ENCODE measurements around the gene PHF21A.
"Not testable (repeated sequence)": the region's sequence is repeated elsewhere in the genome, so short reads cannot be mapped to it uniquely, and the experiment has no call there.

PHF21A gene

DNA sequence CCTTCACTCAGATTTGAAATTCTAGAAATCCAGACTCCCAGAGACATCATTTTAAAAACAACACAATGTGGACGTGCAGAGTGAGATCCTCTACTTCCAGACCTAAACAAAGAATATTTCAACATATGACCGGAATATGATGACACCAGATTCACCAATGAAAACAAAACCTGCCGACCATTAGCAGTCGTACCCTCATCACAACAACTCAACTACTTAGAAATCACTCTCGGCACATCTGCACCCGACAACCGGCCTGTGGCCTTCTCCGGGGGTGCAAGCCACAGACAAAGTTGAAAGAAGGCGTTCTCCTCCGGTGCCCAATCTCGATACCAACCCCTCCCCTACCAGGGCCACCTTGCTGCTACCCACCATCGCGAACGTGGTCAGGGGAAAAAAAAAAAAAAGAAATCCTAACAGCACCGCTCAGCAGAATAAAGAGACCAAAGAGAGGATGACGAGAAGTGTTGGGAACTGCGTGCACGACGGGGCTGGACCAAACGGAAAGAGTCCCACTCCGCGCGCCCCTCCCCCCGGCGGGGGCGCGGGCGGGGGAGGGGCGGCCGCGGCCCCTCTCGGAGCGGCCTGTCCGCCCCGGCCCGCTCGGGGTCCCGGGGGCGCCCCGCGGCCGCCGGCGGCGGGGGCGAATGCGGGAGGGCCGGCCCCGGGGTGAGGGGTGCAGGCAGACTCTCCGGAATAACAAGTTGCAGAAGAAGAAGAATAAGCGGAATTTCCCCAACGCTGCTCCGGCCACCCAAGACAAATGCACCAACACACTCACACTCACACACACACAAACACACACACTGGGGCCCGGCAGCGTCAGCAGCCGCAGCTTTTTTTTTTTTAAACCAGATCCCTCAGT lies 1.7 kb downstream of the PHF21A start:
- DNase-seq, result no peak

DNA sequence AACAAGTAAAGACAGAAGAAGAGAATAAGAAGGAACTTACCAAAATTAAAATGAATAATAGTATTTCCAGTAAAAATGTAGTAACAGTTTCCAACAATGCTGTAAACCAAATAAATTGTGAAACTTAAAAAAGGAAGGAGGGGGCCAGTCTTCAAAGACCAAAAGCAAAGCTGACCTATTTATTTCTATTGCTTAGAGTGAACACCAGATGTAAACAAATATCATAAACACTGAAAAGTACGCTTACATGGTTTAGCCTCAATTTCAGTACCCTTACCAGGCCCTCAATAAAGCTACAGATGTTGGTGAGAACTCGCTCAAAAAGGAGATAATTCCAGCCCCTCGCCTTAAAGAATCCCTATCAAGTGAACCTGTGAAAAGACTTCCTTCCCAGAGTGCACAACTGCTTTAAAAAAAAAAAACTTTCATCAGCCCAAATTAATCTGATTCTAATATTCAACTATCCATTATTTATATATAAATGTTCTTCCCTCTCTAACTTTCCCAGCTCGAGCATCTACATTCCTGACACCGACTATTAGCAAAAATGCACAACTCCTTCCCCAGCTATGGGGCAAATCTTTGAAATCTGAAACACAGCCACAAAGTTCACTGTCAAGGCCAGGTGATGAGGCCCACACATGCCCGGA lies 2.4 kb downstream of the PHF21A start:
- no peak for DNase-seq

DNA sequence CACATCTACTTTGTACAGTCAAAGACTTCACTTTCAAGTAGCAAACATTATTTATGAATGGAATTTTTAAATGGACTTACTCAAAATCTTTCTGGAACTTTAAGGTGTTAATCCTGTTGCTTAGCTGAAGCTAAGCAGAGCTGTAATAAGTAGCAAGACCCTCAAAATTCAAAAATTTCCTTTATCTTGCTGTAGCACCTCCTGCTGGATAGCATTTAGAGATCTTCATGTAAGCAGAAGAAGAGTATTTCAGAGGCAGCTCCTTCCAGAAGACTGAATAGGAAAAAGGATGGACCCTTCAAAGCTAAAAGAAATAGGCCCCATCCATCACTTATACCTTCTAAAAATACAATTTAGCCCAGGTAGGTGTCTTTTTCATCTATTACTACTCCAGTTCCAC lies 3.4 kb downstream of the PHF21A start:
- no peak for DNase-seq

DNA sequence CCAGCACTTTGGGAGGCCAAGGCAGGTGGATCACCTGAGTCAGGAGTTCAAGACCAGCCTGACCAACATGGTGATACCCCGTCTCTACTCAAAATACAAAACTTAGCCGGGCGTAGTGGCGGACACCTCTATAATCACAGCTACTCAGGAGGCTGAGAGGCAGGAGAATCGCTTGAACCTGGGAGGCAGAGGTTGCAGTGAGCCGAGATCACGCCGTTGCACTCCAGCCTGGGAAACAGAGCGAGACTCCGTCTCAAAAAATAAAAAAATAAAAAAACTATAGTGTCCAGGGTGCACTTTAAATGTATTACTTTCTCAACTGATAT lies 4.6 kb downstream of the PHF21A start:
- DNase-seq, result not testable (repeated sequence)

DNA sequence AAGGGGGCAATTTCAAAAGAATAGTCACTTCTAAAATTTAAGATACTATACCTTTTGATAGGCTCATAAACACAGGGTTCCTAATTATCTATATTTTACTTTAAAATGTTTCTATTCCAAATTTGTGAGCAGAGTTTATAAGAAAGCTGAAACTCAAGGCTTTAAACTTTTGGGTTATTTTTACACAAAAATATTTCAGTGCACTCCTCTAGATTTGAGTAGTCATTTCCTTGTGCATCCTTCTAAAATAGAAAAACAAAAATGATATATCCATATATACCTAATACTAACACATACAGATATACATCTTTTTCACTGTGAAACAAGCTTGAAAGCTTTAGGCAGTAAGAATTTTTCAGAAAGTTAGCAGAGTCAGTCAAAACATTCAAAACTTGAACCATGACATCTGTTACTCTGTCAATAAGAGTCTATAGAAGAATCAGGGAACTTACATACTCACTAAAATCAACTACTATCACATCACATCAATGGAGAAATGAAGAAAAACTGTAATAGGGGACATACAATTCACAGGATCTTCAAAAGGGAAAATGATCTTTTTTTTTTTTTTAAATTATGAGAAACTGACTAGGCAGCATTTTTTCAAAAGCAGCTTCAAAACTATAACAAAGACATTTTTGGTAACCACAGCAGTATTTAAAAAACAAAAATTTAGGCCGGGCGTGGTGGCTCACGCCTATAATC lies 5.1 kb downstream of the PHF21A start:
- no peak for DNase-seq

DNA sequence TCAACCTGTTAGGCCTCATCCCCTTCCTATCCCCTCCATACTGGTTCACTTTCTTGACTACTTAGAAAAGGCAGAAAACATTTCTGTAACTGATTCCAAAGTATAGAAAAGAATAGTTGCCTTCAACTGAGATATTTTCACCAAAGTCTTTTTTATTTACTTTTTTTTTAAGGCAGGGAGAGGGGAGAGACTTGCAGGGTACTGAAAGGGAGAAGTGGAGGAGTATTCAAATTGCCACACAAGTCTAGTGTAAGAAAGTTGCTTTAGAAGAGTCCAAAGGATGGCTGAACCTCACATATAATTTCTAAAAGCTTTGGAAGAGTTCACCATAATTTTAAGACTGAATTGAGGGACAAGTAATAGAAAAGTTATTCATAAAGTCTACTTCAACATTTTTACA lies 6.3 kb downstream of the PHF21A start:
- DNase-seq, result no peak

DNA sequence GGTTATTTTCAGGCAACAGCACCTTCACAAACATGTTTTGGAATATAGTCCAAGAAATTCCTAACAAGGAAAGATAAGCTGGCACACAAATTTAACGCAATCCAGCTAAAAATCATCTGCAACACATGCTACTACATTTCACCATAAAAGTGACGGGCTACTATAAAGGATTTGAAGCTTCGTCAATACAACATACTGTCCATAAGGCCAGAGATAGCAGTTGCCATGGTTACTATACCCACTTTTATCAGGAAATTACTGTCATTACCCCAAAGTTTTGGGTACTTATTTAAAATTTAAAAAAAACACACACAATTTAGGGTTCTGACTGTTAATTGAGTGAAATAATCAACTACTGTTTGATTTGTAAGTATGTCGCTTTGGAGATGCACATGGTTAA lies 6.9 kb downstream of the PHF21A start:
- no peak for DNase-seq

DNA sequence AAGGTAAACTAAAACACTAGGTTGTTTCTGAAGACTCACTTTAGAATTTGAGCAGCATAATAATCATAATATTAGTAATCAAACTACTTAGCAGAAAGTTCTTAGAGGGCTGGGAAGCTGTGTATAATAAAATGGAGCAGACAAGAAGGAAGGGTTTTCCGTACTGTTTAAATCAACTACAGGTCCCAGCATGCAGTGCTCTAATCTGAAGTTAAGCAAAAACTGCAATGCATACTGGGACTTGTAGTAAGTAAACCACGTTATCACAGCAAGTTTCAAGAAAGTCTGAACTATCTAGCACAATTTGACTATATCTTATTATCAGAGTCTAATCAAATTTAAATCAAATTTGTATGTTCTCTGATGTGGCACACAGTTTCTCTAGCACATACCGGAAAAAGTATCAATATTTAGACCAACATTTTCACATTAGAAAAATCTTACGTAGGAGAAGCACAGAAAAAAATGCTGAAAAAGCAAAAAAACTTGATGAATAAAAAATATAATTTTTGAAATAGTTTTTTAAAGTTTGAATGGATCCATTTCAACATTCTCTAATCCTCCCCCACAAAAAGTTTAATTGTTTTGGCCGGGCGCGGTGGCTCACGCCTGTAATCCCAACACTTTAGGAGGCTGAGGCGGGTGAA lies 8.2 kb downstream of the PHF21A start:
- no peak for DNase-seq

DNA sequence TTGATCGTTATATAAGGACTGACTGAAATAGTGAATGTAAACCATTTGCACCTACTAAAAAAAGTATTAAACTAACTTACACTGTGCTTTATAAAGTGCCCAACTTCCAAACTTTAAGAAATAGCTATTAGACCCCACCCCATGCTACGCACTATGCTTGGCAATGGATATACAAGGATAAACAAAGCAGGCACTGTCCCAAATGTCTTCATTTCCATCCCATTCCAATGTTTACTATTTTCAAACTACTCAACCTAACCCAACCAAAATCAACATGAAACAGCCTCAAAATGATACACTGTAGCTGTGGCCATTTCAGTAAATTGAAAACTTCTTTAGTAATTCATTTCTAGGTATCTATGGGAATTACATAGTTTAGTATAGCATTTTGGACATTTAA lies 12.5 kb downstream of the PHF21A start:
- no peak for DNase-seq

DNA sequence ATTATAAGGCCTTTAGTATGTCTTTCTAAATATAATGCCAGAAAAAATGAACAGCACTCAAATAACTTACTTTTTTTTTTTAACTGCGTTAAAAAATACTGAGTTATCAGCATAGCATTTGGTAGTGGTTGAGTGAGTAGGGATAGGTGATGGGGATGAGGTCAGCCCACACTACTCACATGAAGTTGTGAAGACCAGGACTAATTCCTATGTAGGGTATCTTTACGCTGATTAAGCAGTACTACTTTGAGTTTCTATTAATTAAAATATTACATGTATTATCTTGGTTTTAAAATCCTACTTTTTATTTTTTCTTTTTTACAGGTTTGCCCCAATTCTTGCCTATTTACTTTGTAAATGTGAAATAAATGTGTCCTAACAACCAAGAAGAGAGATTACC lies 13.5 kb downstream of the PHF21A start:
- DNase-seq, result no peak

DNA sequence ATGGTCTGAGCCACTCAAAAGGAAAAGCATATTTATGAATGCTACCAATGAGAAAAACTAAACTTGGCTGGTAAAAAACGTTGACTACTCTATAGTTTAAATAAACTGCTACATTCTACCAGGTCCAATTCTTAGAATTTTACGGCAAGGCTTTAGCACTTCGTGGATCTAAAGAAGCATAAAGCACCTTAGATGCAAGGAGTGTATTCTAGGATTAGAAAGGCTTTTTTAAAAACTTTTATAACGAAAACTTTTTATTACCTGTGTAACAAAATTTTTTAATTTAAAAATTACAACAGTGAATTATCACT lies 13.9 kb downstream of the PHF21A start:
- DNase-seq, result no peak

DNA sequence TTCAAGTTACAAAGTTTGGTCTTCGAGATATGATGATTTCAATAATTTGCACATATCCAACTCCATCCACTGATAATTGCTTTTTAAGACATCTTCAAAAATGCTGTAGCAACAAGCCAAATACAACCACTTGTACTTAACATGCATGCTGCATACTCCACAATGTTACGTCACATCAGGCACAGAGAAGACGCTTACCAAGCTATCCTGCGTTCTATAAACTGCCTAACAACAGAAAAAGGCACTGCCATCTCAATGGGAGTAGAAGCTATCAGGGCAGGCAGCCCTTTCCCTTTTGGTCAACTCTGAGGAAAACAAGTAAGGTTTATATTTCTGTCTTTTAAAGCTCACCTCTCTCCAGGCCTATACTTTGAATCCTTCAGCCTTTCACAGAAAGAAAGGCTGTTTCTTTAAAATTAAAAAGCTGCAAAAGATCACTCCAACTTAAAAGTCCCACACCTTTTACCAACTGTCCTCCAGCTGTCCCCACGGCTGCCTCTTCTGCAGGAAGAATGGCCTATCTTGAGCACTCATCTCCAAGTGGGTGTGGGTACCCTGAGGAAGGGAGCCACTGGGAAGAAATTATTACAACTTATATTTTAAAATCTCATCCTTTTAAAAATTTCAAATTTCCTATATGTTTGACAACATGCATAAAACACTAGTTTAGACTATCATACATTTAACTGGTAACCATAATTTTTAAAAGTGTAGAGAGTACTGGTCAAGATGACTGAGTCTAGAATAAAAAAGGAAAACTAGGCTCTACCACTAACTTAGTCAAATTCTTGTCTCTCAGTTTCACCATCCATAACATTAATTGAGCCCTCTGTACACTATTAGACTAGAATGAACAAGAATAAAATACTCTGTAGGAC lies 14.5 kb downstream of the PHF21A start:
- no peak for DNase-seq

DNA sequence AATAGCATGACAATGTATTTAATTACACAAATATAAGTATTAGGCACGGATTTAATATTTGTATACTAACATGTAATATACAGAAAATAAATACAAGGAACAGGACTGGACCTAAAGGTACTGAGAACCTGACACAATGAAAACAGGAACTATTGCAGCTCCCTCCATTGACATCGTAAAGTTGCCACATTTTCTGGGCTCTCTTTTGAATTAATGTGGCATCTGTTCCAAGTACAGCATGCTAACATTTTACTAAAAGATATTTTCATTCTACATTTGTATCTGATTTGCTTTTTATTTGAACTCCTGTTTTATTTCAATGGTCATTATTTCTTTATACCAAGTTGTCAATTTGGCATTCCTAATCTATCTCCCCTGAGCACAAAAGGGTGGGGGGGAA lies 15.3 kb downstream of the PHF21A start:
- no peak for DNase-seq

DNA sequence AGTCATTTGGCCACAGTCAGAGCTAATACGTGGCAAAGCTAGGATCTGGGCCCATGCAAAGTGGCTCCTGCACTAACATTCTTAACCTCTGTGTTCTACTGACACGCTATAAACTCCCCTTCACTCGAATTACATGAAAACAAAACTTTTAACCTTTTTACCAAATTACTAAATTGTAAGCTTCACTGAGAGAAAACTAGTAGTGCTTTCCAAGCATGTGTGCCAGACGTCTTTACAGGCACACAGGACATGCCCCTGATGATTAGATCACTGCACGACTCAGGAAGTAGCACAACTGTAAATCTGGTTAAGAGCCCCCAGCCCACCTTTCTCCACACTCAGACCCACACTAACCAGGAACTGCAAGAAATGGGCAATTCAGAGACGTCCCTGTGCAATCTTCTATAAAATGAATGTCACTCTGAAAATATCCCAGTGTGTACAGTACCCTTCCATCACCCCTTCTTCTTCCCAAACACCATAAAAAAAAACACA lies 16.1 kb downstream of the PHF21A start:
- DNase-seq, result no peak

DNA sequence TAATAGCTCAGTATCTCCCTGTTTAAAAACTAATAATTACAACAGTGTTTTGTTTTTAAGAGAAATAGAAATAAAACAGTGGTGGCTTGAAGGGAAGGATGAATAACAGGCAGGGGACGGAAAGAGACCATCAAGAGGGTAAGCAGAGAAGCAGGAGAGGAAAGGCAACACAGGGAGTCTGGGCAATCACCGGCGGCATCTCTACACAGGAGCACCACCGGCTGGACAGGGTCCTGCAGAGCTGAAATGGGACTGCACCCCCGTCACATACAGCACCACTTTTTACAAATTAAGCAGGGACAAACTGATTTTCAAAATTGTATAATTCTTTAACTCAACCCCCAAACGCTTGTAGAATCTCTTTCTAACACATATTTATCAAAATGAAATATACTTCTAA lies 18.4 kb downstream of the PHF21A start:
- DNase-seq, result no peak

DNA sequence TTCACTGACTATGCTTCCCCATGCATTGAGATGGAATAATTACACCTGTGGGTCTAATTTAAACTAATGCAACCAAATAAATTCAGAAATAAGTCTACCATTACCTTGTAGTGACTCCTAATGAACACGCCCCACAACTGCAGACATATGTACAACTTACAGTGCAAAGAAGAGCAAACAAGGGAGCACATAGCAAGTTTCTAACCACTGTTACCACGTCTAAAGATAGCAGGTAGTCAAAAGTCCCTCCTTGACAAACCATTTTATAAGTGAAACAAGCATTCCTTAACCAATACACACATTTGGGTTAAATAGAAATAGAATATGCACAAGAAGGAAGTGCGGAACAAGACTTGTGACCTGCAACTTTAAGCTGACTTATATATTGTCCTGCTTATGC lies 20.6 kb downstream of the PHF21A start:
- no peak for DNase-seq

DNA sequence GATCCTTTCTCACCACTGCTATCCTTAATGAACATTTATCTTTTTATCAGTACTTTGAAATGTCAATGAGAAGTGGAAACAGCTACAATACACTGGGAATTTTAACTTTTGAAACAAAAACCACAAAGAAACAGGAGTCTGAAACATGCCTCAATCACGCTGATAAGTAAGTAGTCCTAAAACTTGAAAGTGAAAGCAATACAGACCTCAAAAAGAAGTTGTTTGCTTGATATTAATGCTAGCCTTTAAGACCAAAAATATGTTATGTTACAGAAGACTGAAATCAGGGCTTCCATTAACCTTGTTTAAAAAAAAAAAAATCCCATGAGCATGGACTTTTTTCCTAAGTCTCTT lies 21.3 kb downstream of the PHF21A start:
- DNase-seq, result no peak

DNA sequence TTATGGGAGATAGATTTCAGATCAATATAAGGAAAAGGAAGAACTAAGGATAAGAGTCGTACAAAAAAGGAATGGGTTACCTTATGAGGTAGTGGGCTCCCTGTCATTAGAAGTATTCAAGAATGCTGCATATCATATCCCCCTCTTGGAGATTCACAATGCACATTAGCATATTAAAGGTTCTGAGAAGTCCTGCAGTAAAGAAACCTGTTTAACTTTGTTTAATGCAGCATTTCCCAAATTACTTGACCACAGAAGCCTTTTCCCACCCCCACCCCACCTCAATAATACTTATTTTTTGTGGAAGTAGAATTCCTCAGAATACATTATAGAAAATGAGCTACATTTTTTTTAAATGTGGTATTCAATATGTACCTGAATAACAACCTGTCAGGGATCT lies 30.9 kb downstream of the PHF21A start:
- no peak for DNase-seq

DNA sequence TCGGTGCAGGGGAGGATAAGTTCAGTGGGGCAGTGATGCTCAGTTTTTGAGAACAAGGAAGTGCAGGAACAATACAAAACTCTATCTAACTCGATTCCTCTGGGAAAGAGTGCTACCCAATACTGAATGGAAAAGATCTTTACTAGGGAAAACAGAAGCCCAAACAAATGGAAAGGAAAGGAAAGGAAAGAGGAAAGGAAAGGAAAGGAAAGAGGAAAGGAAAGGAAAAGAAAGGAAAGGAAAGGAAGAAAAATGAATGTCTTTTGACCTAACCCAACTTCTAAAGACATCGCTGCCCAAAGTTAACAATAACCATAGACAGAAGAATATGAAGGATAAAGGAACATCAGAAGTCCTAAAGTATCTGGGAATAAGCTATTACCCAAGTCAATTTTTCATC lies 41.6 kb downstream of the PHF21A start:
- DNase-seq, result no peak

DNA sequence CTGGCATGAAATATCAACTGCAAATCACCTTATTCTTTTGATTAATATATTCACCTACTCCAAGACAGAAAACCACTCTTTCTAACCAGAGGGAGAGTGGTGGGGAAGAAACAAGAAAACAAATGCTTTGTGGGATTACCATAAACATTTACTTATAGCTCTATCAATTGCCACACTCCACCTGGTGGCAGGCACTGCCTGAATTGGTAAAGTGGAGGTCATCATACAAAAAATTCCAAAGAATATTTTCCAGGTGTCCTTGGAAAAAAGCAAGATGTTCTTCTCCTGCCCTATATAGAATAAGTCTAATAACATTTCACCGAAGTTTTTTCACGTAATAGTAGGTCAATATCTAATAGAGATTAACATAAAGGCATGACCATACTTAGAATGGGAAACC lies 45.3 kb downstream of the PHF21A start:
- DNase-seq, result no peak

DNA sequence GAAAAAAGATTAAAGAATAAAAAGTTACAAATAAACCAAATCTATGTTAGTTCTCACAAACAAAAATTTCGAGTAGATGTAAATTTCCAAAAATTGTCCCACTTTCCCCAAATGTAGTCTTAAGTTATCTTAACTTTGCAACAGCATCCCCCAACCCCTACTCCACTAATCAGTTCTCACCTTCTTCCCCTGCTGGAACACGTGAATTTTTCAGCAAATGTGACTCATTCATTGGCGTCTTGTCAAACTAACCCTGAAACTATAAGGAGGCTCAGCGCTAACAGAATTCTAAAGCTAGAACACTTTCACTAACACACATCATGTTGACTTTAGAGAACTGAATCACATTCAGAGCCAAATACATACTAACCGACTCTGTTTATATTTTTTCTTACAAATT lies 46.1 kb downstream of the PHF21A start:
- DNase-seq, result no peak

DNA sequence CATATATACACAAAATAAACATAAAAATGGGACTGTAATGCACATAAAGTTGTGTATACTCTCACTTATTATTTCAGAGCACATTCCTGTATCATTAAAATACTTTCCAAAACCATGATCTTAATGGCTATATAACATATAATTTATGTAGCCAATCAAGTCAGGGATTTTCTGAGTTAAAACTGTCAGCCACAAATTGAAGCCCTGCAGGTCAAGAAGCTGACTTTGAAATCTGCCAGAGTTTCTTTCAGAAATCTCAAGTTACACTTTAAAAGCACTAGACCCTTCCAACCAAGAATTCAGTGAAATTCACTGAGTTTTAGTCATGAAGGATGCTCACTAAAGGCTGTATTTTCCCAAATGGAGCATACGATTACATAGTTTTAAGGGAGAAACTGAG lies 47.6 kb downstream of the PHF21A start:
- DNase-seq, result no peak
